GM23338 (cell line): ENCODE measurements around the gene SHISA3.

Source experiments
- CREB1 ChIP-seq: fragments of 250-450 bp; sonication (Bioruptor Pico); IDR thresholded peaks from 2 replicates; pipeline ENCODE4 v1.5.0; 2020; ENCODE audit warnings: low read depth, mild to moderate bottlenecking, moderate library complexity
- CTCF ChIP-seq, 2 experiments: fragments of 200-600 bp in 1 of 2; sonication (generic) in 1 of 2; conservative IDR thresholded peaks; 2 replicates each; pipeline versions ENCODE4 v1.5.1 to v1.6.1; 2016 to 2017; ENCODE audit warnings: antibody characterized with exemption in 2 of 2, low read depth in 2 of 2, mild to moderate bottlenecking in 2 of 2, moderate library complexity in 1 of 2
- ETS1 ChIP-seq: IDR thresholded peaks from 2 replicates; pipeline ENCODE4 v1.6.1; 2016; ENCODE audit warnings: antibody characterized with exemption
- EZH2 ChIP-seq: fragments of 200-600 bp; sonication (generic); IDR thresholded peaks from one replicate; pipeline ENCODE4 v1.8.0; 2017; ENCODE audit warnings: antibody characterized with exemption, mild to moderate bottlenecking, low read depth; ENCODE audit not compliant: unreplicated experiment
- EZH2phosphoT487 ChIP-seq: fragments of 200-600 bp; sonication (generic); IDR thresholded peaks from one replicate; pipeline ENCODE4 v1.8.1; 2018; ENCODE audit warnings: antibody characterized with exemption; ENCODE audit not compliant: unreplicated experiment
- JUNB ChIP-seq: IDR thresholded peaks from one replicate; pipeline ENCODE4 v1.6.1; 2016; ENCODE audit warnings: antibody characterized with exemption; ENCODE audit not compliant: unreplicated experiment
- NANOG ChIP-seq: IDR thresholded peaks from 2 replicates; pipeline ENCODE4 v1.6.1; 2016; ENCODE audit warnings: antibody characterized with exemption, borderline replicate concordance
- POLR2AphosphoS5 ChIP-seq: IDR thresholded peaks from 2 replicates; pipeline ENCODE4 v1.6.1; 2016; ENCODE audit warnings: antibody characterized with exemption, low read depth
- REST ChIP-seq: IDR thresholded peaks from one replicate; pipeline ENCODE4 v1.6.1; 2018; ENCODE audit warnings: antibody characterized with exemption; ENCODE audit not compliant: unreplicated experiment
- STAT1 ChIP-seq: IDR thresholded peaks from one replicate; pipeline ENCODE4 v1.6.1; 2016; ENCODE audit warnings: antibody characterized with exemption; ENCODE audit not compliant: unreplicated experiment
- ZNF331 ChIP-seq: fragments of 250-450 bp; sonication (Bioruptor Pico); IDR thresholded peaks from 2 replicates; pipeline ENCODE4 v1.5.0; 2020; ENCODE audit warnings: low read depth, mild to moderate bottlenecking, moderate library complexity
- TF ChIP-seq, protein P1 (sequence below): fragments of 250-450 bp; sonication (Bioruptor Pico); IDR thresholded peaks from 2 replicates; pipeline ENCODE4 v1.5.0; 2020; ENCODE audit warnings: mild to moderate bottlenecking, moderate library complexity

DNA sequence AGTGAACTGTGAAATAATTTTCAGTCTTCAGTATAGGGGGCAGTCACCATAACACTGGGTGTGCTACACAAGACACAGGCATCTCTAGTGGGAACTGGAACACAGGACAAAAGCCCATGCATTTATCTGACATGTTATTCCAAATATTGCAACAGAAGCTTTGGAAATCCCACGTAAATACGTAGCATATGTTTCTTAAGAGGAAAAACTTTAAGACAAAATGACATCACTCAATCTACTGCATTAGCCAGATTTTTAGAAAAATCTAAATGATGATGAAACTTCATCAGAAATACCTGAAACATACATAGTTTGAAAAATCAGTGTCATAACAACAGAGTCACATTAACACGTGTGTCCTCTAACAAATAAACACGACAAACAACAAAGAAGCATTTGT, 14.5 kb downstream of the SHISA3 start:
- TF ChIP-seq POLR2AphosphoS5 (no peak), EZH2 (no peak), CTCF (conservative IDR thresholded peaks at IDR 0.05; ENCODE audit: low read depth in 2 of 2) (no peak), ETS1 (no peak), EZH2phosphoT487 (no peak), JUNB (no peak), ZNF331 (CRISPR knock-in tag) (no peak), NANOG (no peak), STAT1 (no peak), CREB1 (CRISPR knock-in tag) (no peak), REST (no peak)
- TF ChIP-seq, protein P1, sequence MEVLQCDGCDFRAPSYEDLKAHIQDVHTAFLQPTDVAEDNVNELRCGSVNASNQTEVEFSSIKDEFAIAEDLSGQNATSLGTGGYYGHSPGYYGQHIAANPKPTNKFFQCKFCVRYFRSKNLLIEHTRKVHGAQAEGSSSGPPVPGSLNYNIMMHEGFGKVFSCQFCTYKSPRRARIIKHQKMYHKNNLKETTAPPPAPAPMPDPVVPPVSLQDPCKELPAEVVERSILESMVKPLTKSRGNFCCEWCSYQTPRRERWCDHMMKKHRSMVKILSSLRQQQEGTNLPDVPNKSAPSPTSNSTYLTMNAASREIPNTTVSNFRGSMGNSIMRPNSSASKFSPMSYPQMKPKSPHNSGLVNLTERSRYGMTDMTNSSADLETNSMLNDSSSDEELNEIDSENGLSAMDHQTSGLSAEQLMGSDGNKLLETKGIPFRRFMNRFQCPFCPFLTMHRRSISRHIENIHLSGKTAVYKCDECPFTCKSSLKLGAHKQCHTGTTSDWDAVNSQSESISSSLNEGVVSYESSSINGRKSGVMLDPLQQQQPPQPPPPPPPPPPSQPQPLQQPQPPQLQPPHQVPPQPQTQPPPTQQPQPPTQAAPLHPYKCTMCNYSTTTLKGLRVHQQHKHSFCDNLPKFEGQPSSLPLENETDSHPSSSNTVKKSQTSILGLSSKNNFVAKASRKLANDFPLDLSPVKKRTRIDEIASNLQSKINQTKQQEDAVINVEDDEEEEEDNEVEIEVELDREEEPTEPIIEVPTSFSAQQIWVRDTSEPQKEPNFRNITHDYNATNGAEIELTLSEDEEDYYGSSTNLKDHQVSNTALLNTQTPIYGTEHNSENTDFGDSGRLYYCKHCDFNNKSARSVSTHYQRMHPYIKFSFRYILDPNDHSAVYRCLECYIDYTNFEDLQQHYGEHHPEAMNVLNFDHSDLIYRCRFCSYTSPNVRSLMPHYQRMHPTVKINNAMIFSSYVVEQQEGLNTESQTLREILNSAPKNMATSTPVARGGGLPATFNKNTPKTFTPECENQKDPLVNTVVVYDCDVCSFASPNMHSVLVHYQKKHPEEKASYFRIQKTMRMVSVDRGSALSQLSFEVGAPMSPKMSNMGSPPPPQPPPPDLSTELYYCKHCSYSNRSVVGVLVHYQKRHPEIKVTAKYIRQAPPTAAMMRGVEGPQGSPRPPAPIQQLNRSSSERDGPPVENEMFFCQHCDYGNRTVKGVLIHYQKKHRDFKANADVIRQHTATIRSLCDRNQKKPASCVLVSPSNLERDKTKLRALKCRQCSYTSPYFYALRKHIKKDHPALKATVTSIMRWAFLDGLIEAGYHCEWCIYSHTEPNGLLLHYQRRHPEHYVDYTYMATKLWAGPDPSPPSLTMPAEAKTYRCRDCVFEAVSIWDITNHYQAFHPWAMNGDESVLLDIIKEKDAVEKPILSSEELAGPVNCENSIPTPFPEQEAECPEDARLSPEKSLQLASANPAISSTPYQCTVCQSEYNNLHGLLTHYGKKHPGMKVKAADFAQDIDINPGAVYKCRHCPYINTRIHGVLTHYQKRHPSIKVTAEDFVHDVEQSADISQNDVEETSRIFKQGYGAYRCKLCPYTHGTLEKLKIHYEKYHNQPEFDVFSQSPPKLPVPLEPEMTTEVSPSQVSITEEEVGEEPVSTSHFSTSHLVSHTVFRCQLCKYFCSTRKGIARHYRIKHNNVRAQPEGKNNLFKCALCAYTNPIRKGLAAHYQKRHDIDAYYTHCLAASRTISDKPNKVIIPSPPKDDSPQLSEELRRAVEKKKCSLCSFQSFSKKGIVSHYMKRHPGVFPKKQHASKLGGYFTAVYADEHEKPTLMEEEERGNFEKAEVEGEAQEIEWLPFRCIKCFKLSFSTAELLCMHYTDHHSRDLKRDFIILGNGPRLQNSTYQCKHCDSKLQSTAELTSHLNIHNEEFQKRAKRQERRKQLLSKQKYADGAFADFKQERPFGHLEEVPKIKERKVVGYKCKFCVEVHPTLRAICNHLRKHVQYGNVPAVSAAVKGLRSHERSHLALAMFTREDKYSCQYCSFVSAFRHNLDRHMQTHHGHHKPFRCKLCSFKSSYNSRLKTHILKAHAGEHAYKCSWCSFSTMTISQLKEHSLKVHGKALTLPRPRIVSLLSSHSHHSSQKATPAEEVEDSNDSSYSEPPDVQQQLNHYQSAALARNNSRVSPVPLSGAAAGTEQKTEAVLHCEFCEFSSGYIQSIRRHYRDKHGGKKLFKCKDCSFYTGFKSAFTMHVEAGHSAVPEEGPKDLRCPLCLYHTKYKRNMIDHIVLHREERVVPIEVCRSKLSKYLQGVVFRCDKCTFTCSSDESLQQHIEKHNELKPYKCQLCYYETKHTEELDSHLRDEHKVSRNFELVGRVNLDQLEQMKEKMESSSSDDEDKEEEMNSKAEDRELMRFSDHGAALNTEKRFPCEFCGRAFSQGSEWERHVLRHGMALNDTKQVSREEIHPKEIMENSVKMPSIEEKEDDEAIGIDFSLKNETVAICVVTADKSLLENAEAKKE: no peak
